ENCODE measurements around the gene CLK4.

DNA sequence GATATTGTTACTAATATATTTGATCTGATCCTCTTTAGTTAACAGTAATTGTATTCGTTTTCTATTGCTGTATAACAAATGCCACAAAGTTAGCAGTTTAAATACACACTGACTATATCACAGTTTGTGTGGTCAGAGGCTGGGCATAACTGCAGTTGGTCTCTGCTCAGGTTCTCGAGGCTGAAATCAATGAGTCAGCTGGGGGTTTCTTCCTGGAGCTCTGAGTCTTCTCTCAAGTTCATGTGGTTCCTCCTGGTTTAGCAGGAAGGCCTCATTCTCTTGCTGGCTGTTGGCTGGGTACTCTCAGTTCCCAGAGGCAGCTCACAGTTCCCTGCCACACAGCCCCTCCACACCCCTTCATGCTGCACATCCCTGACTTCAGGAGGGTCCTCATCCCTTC, 57.4 kb downstream of the CLK4 start:
- TF ChIP-seq, protein P1, sequence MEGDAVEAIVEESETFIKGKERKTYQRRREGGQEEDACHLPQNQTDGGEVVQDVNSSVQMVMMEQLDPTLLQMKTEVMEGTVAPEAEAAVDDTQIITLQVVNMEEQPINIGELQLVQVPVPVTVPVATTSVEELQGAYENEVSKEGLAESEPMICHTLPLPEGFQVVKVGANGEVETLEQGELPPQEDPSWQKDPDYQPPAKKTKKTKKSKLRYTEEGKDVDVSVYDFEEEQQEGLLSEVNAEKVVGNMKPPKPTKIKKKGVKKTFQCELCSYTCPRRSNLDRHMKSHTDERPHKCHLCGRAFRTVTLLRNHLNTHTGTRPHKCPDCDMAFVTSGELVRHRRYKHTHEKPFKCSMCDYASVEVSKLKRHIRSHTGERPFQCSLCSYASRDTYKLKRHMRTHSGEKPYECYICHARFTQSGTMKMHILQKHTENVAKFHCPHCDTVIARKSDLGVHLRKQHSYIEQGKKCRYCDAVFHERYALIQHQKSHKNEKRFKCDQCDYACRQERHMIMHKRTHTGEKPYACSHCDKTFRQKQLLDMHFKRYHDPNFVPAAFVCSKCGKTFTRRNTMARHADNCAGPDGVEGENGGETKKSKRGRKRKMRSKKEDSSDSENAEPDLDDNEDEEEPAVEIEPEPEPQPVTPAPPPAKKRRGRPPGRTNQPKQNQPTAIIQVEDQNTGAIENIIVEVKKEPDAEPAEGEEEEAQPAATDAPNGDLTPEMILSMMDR (conservative IDR thresholded peaks at IDR 0.05; ENCODE audit: low read depth in 2 of 2) = no peak
- TF ChIP-seq EZH2 (IDR thresholded peaks at IDR 0.05; ENCODE audit: low read depth, unreplicated experiment) = no peak
- no peak for TF ChIP-seq EZH2phosphoT487 (IDR thresholded peaks at IDR 0.05; ENCODE audit: unreplicated experiment)
- TF ChIP-seq POLR2AphosphoS5 (IDR thresholded peaks at IDR 0.05; ENCODE audit: low read depth) = no peak
- no peak for TF ChIP-seq ZNF462 (CRISPR knock-in tag; IDR thresholded peaks at IDR 0.05)

All from GM23338 (cell line).